ENCODE results near the gene ANKRD44.

The ANKRD44 gene

GRCh38 chr2:196971574-196972279 lies 338.9 kb downstream of the ANKRD44 start:
- no peak for DNase-seq

- no peak for DNase-seq
These were observed 340.5 kb downstream of the ANKRD44 start for GRCh38 chr2:196970099-196970498.

DNA sequence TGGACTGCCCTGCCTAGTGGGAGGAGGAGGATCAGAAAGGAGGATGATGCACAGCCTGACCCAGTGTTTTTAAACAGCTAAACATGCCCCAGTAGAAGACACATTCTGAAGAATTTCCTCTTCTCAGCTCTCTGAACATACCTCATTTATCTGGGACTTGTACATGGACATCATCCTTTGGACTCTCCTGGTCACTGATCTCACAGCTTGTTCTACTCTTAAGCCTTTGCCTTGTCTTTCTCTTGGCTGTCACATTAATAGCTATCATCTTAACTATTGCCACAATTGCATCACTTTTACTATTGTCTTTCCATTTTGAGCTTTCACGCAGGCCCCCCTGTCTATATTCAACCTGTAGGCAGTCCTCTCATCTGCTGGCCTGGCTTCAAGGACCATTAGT lies 342.1 kb downstream of the ANKRD44 start:
- no peak for DNase-seq

DNA sequence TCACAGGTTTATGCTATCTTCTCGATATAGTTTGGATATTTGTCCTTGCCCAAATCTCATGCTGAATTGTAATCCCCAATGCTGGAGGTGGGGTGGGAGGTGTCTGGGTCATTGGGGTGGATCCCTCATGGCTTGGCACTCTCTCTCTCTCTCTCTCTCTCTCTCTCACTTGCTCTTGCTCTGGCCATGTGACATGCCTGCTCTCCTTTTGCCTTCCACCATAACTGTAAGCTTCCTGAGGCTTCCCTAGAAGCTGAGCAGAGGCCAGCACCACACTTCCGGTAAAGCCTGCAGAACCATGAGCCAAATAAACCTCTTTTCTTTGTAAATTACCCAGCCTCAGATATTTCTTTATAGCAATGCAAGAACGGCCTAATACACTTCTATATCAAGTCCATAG lies 342.8 kb downstream of the ANKRD44 start:
- DNase-seq = no peak

- no peak for DNase-seq
These were observed 343.5 kb downstream of the ANKRD44 start for GRCh38 chr2:196967116-196967515.

DNA sequence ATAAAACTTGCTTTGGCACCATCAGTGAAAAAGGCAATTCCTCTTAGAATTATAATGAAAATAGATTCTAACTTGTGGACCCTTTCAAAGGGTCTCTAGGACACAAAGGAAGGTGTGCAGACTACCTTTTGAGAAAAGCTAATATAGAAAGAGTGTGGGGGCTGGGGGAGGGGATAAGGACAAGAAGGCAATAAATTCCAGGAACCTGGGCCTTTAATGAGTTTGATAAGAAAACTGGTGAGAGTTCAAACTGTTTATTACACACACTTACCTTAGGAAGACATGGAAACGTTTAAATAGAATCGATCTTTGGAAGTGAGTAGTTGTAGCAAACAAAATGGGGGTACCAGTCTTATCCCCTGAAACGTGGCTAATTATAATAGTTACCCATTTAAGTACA lies 344.5 kb downstream of the ANKRD44 start:
- DNase-seq = no peak

DNA sequence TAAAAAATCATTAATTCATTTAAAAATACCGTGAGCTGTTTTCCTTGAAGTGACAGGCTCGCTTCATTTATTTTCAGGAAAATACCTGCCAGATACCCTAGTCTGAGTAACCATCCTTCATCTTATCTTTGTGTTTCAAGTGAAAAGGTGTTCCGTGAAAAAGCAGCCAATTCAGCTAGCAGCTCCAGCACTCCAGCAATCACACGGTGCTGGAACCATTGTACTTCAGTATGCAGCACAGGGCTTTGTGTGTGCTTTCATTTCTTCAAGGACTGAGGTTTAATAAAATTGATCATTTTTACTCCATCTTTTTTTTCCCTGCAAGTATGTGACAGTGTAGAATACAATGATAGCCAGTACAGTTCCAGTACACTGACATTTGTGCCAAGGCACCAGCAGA lies 344.9 kb downstream of the ANKRD44 start:
- DNase-seq = no peak

DNA sequence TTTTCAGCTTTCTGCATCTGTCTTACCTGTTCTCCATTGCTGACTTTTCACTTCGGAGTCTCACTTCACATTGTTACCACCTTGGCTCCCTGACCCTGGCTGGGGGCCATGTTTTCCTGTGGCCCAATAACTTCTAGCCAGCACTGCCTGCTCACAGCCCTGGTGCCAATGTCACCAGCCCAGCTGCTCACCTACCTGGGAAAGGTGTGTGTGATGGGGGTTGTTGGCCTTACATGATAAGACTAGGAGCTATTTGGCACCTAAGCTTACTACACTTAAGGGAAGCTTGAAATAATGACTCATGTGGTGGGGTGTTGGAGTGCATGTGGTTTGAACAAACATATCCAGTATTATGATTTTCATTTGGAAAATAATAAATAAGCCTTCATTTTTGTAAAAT lies 346.6 kb downstream of the ANKRD44 start:
- DNase-seq = no peak

DNA sequence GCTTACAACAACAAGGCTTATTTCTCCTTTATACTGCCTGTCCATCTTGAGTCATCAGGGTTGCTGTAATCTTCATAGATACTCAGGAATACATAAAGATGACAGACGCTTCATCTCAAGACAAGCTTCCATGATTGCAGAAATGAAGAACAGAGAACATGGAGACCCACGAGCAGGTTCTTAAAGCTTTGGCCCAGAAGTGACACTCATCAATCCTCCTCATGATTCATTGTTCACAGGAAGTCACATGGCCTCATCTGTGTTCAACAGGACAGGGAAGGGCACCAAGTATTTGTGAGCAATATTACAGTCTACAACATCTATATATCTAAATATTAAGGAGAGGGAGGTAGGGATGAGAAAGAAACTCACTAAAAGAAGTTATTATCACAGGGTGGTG lies 347.5 kb downstream of the ANKRD44 start:
- no peak for DNase-seq

- no peak for DNase-seq
These were observed 348.3 kb downstream of the ANKRD44 start for GRCh38 chr2:196962325-196962724.

DNA sequence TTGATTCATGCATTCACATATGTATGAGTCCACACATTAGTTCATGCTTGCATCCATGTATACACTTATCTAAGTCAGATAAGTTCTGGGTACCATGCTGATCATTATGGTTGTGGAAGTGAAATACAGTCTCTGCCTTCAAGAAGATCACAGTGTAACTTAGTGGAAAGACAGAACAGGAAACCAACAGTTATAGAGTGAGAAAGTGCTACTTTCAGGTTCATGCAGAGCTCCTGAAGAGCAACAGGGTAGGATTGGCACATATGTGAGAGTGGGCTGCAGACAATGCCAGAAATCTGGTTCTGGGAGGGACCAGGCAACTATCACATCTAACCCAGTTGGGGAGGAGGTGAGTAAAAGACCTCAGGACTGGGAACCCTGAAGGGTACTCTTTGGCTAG lies 348.7 kb downstream of the ANKRD44 start:
- DNase-seq = no peak

- DNase-seq = no peak
These were observed 350.7 kb downstream of the ANKRD44 start for GRCh38 chr2:196959734-196960338.

DNA sequence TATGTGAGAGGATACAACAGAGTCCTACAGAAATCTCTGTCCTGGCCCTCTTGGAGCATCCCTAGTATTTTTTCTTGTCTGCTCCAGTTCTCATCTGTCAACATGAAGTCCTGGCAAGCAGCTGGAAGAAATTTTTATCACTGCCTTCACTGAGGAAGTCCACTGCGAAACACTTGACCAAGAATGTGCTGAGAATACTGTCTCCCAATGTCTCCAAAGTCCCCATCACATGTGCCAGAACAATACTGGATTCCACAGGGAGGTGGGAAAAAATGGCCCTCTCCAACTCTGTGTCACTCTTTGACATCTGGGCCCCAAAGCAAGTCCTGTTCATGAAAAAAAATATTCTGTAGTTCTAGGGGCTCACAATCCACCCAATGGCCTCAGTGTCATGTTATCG lies 351.3 kb downstream of the ANKRD44 start:
- DNase-seq = no peak

GRCh38 chr2:196957881-196958525 lies 352.6 kb downstream of the ANKRD44 start:
- no peak for DNase-seq

- DNase-seq = no peak
These were observed 353.1 kb downstream of the ANKRD44 start for GRCh38 chr2:196957442-196957841.

GRCh38 chr2:196956069-196956468 lies 354.5 kb downstream of the ANKRD44 start:
- DNase-seq = no peak

- no peak for DNase-seq
These were observed 355.5 kb downstream of the ANKRD44 start for GRCh38 chr2:196955036-196955435.

GRCh38 chr2:196954001-196954400 lies 356.6 kb downstream of the ANKRD44 start:
- no peak for DNase-seq

DNA sequence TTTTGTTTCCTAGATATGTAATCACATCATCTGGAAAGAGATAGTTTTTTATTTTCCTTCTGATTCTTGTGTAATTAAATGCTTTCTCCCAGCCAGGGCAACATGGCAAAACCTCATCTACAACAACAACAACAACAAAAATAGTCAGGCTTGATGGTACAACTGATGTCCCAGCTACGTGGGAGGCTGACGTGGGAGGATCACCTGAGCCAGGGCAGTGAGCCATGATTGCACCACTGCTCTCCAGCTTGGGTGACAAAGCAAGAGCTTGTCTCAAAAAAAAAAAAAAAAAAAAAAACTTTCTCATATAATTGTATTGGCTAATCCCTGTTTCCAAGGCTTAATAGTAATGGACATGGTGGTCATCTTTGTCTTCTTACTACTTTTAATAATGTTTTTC lies 357.6 kb downstream of the ANKRD44 start:
- no peak for DNase-seq

GRCh38 chr2:196951973-196952372 lies 358.6 kb downstream of the ANKRD44 start:
- no peak for DNase-seq

DNA sequence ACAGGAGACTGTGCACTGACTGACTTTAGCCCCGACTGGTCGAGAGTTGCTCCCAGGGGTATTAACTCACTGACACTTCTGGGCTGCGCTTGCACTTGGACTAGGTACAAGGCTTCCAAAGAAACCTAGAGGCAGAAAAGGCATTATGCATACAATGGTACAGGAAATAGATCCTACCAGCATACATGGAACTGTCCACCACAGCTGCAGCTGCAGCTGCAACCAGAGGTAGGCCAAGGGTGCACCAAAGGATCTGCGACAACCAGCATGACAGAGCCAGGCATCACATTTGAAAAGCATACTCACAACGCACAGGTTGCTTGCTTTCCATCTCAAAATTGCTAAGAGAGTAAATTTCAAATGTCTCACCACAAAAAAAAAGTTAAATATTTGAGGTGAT lies 361.5 kb downstream of the ANKRD44 start:
- DNase-seq = no peak

DNA sequence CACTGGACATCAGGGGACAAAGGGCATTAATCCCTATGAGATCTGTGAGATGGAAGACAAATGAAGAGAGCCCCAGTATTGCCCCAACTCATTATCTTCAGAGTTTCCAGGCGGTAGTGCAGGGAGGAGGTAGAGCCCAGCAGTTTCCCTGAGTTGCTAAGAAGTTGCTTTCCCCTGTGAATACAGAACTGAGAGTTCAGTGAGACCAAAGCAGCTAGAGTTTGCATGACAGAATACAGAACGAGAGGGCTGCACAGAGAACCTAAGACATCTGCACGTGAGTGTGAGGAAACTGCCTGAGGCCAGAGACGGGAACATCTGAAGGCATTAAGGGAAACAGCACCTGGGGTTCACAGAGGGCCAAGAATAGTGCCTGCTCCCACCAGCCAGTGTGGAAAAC lies 366.0 kb downstream of the ANKRD44 start:
- DNase-seq = no peak

DNA sequence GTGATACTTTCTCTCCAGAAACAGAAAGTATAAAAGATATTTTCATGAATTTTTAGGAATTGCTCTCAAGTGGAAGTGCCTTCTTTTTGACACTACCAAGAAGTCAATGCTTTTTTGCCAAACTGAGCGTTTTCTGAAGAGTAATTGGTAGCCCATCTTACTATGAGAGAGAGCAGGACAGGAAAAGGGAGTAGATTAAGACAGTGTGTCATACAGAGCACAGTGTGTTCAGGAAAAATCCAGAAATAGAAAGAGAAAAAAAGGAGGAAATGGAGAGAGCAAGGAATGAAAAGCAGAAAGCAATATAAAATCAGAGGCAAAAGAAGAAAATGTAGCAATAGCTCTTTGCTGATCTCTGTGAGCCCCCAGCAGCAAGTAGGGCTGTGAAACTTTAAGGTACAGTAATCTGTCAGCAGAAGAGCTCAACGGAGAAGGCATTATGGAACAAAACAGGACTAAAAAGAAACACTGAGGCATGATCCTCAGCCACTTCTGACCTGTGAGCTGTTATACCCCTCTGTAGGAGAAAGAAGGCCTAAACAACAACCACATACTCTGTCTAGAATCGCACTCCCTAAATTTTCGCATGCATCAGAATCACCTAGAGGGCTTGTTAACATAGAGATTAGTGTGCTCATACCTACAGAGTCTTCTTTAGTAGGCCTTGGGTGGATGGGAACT lies 369.0 kb downstream of the ANKRD44 start:
- no peak for DNase-seq

- no peak for DNase-seq
These were observed 371.2 kb downstream of the ANKRD44 start for GRCh38 chr2:196939371-196939770.

All from activated CD4-positive, alpha-beta T cell treated with anti-CD3 and anti-CD28 coated beads for 1 hour (primary cell).